ENCODE measurements around the gene CD22. TPM values are rescaled to one million over a fixed set of nuclear protein-coding genes. Genes with fewer than 3 reads are reported as not detected.
A peak's percentile ranks its signal among the peaks of the same experiment; 100 is the strongest.

Gene CD22
- total RNA-seq, 1 experiment from 2014 or later: not detected

- peak; percentile 45 for DNase-seq
- no peaks in the 10 kb centered on the region for H3K79me2 ChIP-seq (ENCODE audit: insufficient read depth, low read length)
Observed at GRCh38 chr19:35395382-35396199, 66.6 kb downstream of the CD22 start.

More at GRCh38 chr19:35395382-35396199, 66.6 kb downstream of the CD22 start:
- Mint-ChIP-seq H3K4me3 (no peak overlapping the region), H3K36me3 (ENCODE audit: insufficient read depth in 1 of 3, low read depth in 3 of 3) (no peaks in the 10 kb centered on the region), H3K27me3 (ENCODE audit: low read depth) (peaks cover 2% of the 10 kb centered on the region), H3K9me3 (no peaks in the 10 kb centered on the region), H3K27ac (no peak overlapping the region; a peak in 1 of 7 replicates), H3K4me1 (peaks cover 0 to 4% of the 10 kb centered on the region in 2 experiments; a peak in 1 of 4 replicates)
- no peak overlapping the region for H3K4ac ChIP-seq (ENCODE audit: low read depth, low read length)
- H2AFZ ChIP-seq (ENCODE audit: low read length): no peak overlapping the region
- no peak overlapping the region for H2BK5ac ChIP-seq (ENCODE audit: insufficient read length, low read length)
- H3T11ph ChIP-seq (ENCODE audit: low read length): no peak overlapping the region
- no peak overlapping the region for H2AK5ac ChIP-seq (ENCODE audit: insufficient read length, low read length)
- H3K9me3 ChIP-seq (ENCODE audit: control insufficient read depth, low read depth, low read length): no peaks in the 10 kb centered on the region
- no peak overlapping the region for H4K8ac ChIP-seq (replicated peaks; ENCODE audit: insufficient read length, low read depth, low read length)
- H3K79me1 ChIP-seq (ENCODE audit: insufficient read depth, low read depth, low read length, poor library complexity, severe bottlenecking): no peaks in the 10 kb centered on the region
- H2BK120ac ChIP-seq (ENCODE audit: low read depth, low read length, poor library complexity, severe bottlenecking): no peak overlapping the region
- no peaks in the 10 kb centered on the region for H3K4me1 ChIP-seq (ENCODE audit: insufficient read depth, low read length)
- no peak for TF ChIP-seq CTCF (conservative IDR thresholded peaks at IDR 0.05)
- H4K5ac ChIP-seq (ENCODE audit: insufficient read length, low read depth, low read length): no peak overlapping the region
- H2BK12ac ChIP-seq (ENCODE audit: insufficient read length, low read depth, low read length): no peak overlapping the region
- no peak overlapping the region for H2BK15ac ChIP-seq (ENCODE audit: low read depth, low read length)
- H3K27ac ChIP-seq (ENCODE audit: insufficient read length, low read depth, low read length): no peak overlapping the region
- H3K56ac ChIP-seq (ENCODE audit: insufficient read length, low read depth, low read length): no peak overlapping the region
- H2BK20ac ChIP-seq (ENCODE audit: low read depth, low read length, poor library complexity, severe bottlenecking): no peak overlapping the region
- H3K27me3 ChIP-seq (ENCODE audit: insufficient read depth, low read length): no peaks in the 10 kb centered on the region
- H4K91ac ChIP-seq (ENCODE audit: insufficient read length, low read depth, low read length): no peak overlapping the region
- no peak overlapping the region for H3K23ac ChIP-seq (ENCODE audit: insufficient read length, low read depth, low read length)
- no peak overlapping the region for H3K14ac ChIP-seq (ENCODE audit: insufficient read depth, low read length)
- no peaks in the 10 kb centered on the region for H4K20me1 ChIP-seq (ENCODE audit: control insufficient read depth, insufficient read depth, insufficient read length)
- no peak overlapping the region for H3K9ac ChIP-seq (ENCODE audit: extremely low read depth, insufficient read length, low read length)
- H3K23me2 ChIP-seq (ENCODE audit: insufficient read length, low read depth, low read length, poor library complexity, severe bottlenecking): no peaks in the 10 kb centered on the region
- no CpG with 5 or more reads among the region's 19 CpGs for WGBS (ENCODE audit: extremely low coverage, insufficient read length, low lambda C conversion rate)
- H3K4me2 ChIP-seq (ENCODE audit: insufficient read depth, insufficient read length, low read length): no peak overlapping the region
- no peak overlapping the region for H3K18ac ChIP-seq (ENCODE audit: insufficient read length, low read depth, low read length)

Measured in H9 (cell line).